Hepatic stellate cell (primary cell): ENCODE measurements around the gene PRC1.

Source experiments
- DNase-seq: peaks from one replicate; pipeline ENCODE4 v3.0.0; 2011; ENCODE audit warnings: low spot score

The PRC1 gene

DNA sequence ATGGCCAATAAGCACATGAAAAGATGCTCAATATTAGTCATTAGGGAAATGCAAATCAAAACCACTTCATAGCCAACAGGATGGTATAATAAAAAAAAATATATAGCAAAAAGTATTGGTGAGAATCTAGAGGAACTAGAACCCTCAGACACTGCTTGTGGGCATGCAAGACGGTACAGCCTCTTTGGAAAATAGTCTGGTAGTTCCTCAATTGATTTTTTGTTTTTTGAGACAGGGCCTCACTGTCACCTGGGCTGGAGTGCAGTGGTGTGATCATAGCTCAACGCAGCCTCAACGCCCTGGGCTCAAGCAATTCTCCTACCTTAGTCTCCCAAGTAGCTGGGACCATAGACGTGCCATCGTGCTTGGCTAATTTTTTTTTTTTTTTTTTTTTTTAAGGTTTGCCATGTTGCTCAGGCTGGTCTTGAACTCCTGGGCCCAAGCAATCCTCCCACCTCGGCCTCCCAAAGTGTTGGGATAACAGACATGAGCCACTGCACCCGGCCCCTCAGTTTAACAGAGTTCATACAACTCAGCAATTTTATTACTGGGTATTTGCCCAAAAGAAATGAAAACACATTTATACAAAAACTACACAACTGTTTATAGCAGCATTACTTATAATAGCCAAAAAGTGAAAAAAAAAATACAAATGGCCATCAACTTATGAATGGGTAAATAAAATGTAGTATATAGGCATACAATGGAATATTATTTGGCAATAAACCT, 5.1 kb downstream of the PRC1 start:
- DNase-seq: no peak

DNA sequence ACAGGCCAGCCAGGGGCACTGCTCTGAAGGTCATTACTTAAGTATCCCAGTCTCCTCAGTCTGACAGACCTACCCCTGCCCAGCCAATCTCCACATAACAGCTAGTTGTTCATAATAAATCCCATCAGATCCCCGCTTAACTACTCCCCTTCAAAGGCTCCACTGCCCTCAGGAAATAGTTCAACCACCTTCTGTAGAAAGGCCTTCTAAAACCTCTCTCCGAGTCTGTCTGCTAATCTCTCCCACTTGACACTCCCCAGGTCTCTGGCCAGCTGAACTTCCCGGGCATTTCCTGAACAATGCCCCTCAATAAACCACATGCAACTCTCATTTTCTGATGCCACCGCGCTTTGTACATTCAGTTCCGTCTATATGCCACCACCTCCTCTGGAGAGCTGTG, 6.0 kb downstream of the PRC1 start:
- no peak for DNase-seq

DNA sequence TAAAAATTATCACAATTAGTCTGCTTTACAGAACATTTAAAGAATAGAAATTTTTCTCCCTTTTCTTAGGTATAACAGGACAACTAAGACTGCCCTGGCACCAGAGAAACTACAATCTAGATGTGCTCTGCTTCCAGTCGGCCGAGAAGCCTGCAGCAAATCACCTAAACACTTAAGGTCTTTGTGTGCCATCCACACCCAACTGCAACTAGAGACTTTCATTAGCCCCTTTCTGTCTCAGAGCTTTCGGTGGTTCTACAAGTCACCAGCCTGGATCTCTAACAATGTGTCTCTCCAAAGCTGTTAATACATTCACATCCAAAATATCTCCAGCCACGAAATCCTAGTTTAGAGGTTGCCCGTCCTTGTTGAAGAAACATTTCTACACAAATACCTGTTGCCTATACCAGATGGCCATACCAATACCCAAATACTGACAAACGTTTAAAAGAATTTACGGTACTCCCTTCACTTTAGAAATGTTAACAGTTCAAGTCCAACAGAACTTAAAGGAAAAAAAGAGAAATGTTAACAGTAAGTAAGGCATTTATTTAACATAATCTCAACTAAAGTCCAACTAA, 6.7 kb downstream of the PRC1 start:
- DNase-seq: no peak

DNA sequence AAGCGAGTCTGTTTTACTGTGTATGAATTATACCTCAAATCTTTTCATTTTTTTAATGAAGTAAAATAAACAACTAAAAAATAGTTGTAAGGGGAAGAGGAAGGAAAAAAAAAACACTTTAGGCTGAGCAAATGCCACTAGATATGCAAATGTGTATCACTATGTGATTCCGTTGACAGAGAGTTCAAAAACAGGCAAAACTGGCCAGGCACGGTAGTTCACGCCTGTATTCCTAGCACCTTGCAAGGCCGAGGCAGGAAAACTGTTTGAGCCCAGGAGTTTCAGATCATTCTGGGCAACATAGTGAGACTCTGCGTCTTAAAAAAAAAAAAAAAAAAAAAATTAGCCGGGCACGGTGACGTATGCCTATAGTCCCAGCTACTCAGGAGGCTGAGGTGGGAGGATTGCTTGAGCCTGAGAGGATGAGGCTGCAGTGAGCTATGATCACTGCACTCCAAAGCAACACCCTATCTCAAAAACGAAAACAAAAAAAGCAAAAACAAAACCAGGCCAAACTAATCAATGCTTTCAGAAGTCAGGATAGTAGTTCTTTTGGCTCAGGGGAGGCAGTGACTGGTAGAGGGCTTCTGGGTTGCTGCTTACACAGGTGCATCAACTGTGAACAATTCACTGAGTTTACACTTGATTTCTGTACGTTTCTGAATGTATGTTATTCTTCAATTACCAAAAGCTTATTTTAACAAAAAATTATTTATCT, 7.4 kb downstream of the PRC1 start:
- no peak for DNase-seq

DNA sequence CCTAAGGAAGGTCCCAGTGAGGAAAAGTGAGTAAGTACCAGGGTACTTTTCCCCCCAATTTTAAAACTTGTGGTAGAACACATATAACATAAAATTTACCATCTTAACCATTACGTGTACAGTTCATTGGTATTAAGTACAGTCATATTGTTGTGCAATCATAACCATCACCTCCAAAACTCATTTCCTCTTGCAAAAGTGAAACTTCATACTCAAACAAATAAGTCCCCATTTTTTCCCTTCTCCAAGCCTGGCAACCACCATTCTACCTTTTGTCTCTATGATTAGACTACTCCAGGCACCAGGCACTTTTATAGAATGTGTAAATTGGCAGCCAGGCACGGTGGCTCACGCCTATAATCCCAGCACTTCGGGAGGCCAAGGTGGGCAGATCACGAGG, 12.2 kb downstream of the PRC1 start:
- no peak for DNase-seq

DNA sequence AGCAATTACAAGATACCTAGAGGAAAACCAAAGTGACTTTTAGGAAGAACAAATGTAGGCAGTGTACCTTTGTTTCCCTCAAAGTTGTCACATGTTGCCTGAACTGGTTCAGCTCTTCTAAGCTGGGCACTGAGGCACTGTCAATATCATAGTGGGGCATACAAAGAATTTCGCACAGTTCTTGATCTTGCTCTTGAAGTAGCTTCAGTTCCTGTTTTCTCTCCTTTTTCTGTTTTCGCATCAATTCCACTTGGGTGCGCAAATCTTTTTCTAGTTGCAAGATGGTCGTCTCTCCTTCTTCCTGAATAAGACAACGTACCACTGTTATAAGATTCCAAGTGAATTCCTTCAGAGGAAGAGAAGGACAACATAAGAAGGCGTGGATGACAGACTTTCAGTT, 12.7 kb downstream of the PRC1 start:
- no peak for DNase-seq

DNA sequence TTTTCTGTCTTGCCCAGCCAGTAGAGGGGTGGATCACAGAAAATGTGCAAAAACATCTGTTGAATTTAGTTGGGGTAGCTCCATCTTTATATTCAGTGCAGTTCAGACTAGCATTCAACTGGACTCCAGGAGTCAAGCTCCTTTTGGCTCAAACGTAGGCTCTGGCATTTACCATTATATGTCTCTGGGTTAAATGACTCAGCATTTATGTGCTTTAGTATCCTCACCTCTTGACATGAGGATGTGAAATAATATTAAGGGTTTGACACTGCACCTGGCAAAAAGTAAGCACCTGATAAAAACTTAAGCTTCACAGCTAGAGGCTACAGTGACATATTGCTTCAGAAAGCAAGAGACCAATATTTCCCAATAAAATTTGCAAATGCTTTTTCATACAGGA, 14.8 kb downstream of the PRC1 start:
- no peak for DNase-seq

DNA sequence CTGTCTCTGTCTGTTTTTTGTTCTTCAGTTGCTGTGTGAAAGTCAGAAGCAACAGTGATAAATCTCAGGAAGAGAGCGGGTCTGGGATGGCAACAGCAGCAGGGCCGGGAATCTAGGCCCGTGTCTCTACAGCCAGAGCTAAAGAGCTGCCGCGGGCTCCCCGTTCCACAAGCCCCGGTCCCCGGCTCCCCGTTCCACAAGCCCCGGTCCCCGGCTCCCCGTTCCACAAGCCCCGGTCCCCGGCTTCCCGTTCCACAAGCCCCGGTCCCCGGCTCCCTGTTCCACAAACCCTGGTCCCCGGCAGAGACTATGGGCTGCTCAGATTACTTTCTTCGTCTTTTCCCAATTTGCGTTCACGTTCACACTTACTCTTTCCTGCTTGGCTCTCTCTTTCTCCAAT, 20.1 kb downstream of the PRC1 start:
- no peak for DNase-seq

DNA sequence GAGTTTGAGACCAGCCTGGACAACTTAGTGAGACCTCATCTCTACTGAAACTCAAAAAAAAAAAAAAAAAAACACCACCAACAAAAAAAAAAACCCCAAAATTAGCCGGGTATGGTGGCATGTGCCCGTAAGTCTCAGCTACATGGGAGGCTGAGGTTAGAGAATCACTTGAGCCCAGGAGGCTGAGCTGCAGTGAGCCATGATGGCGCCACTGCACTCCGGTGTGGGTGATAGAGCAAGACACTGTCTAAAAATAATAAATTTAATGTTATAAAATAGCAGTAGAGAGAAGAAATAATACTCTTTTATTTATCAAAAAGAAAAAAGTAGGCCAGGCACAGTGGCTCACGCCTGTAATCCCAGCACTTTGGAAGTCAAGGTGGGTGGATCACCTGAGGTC, 22.2 kb downstream of the PRC1 start:
- DNase-seq: no peak

DNA sequence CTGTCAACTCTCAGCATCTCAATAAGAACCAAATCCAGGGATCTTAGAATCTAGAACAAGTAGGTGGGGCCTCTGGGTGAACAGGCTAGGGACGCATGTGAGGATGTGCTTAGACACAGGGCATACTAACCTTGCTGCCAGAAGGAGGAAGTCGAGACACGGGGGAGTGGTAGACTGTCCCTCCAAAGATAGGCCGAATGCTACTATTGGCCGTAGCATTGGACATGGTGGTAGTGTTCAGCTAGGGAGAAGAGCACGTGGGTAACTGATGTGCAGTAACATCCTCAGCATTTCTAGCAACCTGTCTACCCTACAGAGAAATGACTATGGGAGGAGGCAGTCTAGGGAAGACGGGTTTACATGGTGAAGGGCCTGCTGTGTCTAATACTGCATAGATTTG, 24.1 kb downstream of the PRC1 start:
- no peak for DNase-seq

DNA sequence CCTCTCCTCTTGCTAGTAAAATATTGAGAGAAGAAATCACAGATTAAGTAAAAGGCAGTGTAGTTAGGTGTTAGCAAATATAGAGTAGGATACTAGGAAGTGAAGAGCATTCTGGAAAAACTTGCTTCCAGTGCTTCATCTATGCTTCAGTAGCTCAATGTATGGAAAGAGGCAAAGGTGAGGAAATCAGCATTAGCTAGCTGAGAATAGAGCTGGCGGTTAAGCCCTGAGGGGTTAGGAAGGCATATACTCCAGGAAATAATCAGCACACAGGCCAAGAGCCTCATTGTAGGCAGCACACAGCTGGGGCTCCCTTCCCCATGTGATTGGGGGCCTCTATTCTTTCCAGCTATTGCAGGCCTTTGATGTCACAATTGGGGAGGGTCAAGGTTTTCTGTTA, 25.9 kb downstream of the PRC1 start:
- no peak for DNase-seq

DNA sequence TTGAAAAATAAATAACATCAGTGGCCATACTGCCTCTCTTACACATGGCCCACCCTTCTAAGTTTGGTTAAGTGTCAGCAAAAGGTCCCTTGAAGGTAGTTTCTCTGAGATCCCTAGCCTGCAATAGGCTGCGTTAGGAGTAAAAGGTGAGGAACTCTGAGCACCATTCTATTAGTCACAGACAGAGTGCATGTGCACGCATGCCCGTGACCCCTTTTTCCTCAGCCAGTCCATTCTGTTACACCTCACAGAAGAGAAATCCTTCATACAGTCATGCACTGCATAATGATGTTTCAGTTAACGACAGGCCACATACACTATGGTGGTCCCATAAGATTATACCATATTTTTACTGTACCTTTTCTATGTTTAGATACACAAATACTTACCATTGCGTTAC, 27.1 kb downstream of the PRC1 start:
- DNase-seq: no peak

DNA sequence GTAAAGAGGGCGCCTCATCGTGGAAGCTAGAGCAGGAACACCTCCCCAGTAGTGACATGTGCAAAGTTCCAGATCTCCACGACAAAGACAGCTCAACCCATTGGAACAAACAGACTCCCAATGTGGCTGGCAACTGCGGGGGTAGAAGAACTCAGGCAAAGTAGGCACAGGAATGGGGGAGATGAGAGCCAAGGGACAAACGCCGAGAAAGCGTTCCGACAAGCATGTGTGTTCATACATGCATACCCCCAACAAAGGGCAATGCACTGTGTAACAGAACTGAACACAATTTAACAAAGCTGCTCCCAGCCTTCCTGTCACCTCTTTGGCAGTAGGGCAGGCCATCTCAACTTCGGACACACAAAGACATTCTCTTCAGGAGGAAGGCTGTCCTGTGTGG, 28.1 kb downstream of the PRC1 start:
- DNase-seq: no peak

DNA sequence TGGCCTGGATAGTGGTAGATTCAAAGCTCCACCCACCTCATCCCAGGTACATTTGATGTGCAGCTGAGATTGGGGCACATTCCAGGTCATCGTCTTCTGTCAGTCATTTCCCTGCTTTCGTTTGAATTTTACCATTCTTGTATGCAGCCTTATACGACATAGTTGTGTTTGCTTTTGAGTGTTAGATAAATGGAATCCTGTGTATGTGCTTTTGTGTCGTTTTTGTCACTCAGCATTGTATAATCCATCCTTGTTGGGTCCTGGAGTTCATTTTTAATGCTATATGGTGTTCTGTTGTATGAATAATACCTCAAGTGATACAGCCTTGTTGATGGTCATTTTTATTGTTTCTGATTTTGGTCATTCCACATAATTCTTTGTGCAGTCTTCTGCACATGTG, 32.3 kb downstream of the PRC1 start:
- no peak for DNase-seq

DNA sequence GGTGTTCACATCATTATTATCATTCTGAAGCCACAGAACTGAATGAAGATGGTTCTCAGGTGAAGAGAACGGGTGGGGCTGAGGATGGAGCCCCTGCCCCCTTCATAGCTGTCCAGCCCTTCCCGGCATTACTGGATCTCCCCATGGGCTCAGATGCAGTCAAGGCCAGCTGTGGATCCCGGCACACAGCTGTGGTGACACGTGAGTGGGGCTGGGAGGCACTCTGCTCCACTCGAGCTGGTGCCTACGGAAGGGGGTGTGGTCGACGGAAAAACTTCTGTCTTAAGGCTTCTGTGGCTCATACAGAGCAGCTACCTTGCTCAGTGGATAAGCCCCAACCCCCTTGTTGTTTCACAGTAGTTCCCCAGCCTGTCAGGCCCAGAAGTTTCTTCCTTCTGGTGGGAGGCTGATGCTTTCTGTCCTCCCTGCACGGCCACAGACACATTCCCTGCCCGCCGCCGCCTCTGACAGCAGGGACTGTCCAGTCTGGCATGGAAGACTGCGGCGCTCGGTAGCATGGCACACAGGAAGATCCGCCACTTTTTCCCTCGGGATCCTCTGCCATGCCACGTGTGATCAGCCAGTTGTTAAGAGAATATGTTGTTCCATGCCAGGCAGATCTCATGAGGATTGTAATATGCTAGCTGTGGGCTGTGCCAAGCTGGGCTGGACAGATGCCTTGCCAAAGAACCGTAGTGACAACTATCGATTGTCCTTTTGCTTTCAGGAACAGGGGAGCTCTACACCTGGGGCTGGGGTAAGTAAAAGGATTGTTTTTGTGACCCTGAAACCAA, 33.8 kb downstream of the PRC1 start:
- no peak for DNase-seq

DNA sequence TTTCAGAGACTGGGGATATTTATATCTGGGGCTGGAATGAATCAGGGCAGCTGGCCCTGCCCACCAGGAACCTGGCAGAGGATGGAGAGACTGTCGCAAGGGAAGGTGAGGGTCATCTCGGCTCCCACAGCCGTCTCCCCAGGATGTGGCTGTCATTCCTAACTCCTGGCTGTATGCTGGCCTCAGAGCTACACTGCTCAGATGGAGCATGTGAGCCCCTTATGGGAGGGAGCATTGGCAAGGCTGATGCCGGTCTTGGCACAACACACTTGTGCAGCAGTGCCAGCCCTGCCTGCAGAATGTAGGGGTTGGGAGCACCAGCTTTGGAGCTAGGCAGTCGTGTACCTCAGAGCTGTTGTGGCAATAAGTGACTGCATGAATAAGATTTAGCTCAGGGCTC, 34.4 kb downstream of the PRC1 start:
- DNase-seq: peak; percentile 37

DNA sequence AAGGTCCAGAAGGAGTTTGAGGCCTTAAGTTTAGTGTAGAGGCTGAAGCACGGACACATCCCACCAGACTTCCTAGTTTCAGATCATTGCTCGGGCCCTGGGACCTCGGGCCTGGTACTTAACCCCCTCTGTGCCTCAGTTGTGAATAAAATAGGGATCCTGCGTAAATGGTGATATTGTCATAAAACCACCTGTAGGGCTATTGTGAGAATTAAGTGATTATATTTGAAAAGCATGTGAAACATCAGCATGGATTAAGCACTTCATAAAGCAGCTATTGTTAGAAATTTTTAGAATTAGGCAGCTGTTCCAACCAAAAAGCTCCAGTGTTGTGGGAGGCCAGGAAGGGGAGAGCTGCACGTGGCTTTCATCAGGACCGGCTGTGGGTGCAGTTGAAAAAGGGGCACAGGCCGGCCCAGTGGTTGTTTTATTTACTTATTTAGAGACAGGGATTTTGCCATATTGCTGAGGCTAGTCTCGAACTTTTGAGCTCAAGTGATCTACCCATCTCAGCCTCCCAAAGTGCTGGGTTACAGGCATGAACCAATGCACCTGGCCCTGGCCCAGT, 35.2 kb downstream of the PRC1 start:
- DNase-seq: no peak

DNA sequence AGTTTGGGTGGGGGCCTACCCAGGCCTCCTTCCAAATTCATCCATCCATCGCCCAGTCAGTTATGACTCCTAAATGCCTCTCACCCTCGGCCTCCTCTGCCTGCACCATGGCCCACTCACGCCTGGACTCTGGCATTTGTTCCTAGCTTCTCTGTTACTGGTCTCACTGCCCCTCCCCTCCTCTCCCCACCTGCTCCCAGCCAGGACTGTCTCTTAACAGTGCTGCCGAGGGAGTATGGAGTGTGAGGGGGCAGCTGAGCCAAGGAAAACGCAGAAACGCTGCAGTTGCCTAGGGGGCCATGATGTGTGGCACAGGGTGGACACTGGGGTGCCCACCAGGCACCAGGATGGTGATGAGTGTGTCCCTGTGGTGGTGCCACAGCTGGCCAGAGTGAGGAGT, 36.5 kb downstream of the PRC1 start:
- no peak for DNase-seq

DNA sequence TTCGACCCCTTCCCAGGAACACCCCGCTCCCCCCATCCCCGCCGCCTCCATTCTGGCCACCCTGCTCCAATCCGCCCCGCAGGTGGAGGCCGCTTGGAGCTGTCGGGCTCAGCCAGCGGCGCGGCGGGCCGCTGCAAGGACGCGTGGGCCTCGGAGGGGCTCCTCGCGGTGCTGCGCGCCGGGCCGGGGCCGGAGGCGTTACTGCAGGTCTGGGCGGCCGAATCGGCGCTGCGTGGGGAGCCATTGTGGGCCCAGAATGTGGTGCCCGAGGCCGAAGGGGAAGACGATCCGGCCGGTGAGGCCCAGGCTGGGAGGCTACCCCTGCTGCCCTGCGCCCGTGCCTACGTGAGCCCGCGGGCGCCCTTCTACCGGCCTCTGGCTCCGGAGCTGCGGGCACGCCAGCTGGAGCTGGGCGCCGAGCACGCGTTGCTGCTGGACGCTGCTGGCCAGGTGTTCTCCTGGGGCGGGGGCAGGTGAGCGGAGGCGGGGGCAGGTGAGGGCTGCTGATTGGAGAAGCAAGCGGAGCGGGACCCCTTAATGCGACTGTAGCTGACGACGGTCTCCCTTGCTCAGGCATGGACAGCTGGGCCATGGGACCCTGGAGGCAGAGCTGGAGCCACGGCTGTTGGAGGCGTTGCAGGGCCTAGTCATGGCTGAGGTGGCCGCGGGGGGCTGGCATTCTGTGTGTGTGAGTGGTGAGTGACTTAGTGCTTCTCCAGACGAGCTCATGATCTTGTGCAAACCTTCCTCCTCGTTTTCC, 37.1 kb downstream of the PRC1 start:
- peak; percentile 51 for DNase-seq

DNA sequence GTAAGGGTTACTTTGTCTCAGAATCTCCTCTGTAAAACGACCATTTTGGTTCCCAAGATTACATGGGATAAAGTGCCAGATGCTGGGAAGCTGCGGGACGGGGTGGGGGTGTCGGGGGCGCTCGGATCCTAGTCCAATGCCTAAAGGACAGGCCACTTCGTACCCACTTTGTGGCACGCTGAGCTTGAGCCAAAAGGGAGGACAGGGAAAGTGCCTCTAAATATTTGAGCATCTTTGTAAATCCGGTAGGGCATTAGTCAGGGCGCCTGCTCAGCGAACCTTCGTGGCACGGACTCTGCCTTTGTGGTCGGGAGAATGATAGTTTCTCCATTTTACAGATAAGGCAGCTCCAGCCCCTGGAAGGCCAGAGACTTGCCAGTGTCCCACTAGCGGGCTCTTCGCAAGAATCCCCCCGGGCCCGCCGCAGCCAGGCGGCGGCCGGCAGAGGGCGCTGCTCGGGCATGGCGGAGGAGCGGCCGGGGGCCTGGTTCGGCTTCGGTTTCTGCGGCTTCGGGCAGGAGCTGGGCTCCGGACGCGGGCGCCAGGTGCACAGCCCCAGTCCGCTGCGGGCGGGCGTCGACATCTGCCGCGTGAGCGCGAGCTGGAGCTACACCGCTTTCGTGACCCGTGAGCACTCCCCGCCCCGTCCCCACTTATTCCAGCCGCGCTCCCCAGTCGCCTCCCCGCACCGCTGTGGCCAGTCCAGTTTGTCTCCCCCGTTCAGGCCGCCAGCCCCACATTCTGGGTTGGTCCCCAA, 37.9 kb downstream of the PRC1 start:
- peak; percentile 94 for DNase-seq
